HG03575 (cell line): ENCODE measurements around the gene CRACR2B.

ENCODE experiments used
- ATAC-seq: cut with Tn5 transposase; IDR thresholded peaks from one replicate; pipeline ENCODE4 v1.9.1; 2021; ENCODE audit not compliant: unreplicated experiment, insufficient number of reproducible peaks, low FRiP score; ENCODE audit errors: extremely low read depth

CRACR2B gene

GRCh38 chr11:823441-824291, 4.1 kb upstream of the CRACR2B start:
- no peak for ATAC-seq

- ATAC-seq = no peak
These were observed 3.3 kb upstream of the CRACR2B start for GRCh38 chr11:824292-824880.

- no peak for ATAC-seq
These were observed 2.8 kb upstream of the CRACR2B start for GRCh38 chr11:824942-825341.

GRCh38 chr11:825366-826226, 2.1 kb upstream of the CRACR2B start:
- ATAC-seq = no peak

- ATAC-seq = no peak
These were observed 1.5 kb upstream of the CRACR2B start for GRCh38 chr11:826227-826621.

- ATAC-seq = no peak
These were observed 928 bp upstream of the CRACR2B start for GRCh38 chr11:826836-827145.

- ATAC-seq = no peak
These were observed 398 bp upstream of the CRACR2B start for GRCh38 chr11:827146-827896.

GRCh38 chr11:828506-829175, 922 bp downstream of the CRACR2B start:
- no peak for ATAC-seq

GRCh38 chr11:829176-829846, 1.6 kb downstream of the CRACR2B start:
- no peak for ATAC-seq

- ATAC-seq = no peak
These were observed 2.2 kb downstream of the CRACR2B start for GRCh38 chr11:829847-830294.

- no peak for ATAC-seq
These were observed 2.8 kb downstream of the CRACR2B start for GRCh38 chr11:830295-831117.

GRCh38 chr11:831118-831864, 3.6 kb downstream of the CRACR2B start:
- ATAC-seq = no peak

GRCh38 chr11:831961-832528, 4.3 kb downstream of the CRACR2B start:
- no peak for ATAC-seq

- no peak for ATAC-seq
These were observed 4.9 kb downstream of the CRACR2B start, which contains the start of gene CD151 for GRCh38 chr11:832529-833113. TSS of gene CD151 (plus strand) at chr11:832952. CDS start at chr11:836070, 3,118 bp downstream.

- no peak for ATAC-seq
These were observed 5.5 kb downstream of the CRACR2B start for GRCh38 chr11:833114-833791.
